BE2C (cell line): Measurements from ENCODE around the gene ESPNL.

ENCODE experiments used
- DNase-seq: peaks from one replicate; pipeline ENCODE4 v3.0.0-alpha.2; 2020
- H3K27me3 ChIP-seq: fragments of 250-450 bp; sonication (Bioruptor Pico); 2 replicates; pipeline ENCODE4 v1.5.1; 2020; ENCODE audit warnings: mild to moderate bottlenecking
- H3K36me3 ChIP-seq: fragments of 250-450 bp; sonication (Bioruptor Pico); 2 replicates; pipeline ENCODE4 v1.5.1; 2020; ENCODE audit warnings: mild to moderate bottlenecking
- H3K4me1 ChIP-seq: fragments of 250-450 bp; sonication (Bioruptor Pico); 2 replicates; pipeline ENCODE4 v1.5.1; 2020
- H3K4me3 ChIP-seq: 2 replicates; pipeline ENCODE4 v1.5.1; 2011; ENCODE audit warnings: low read depth, low read length
- H3K9me3 ChIP-seq: fragments of 250-450 bp; sonication (Bioruptor Pico); 2 replicates; pipeline ENCODE4 v1.5.1; 2020
- TF ChIP-seq, protein P1 (sequence below): IDR thresholded peaks from 2 replicates; pipeline ENCODE4 v1.5.1; 2012; ENCODE audit warnings: mild to moderate bottlenecking, low read depth, low read length

ESPNL gene

DNA sequence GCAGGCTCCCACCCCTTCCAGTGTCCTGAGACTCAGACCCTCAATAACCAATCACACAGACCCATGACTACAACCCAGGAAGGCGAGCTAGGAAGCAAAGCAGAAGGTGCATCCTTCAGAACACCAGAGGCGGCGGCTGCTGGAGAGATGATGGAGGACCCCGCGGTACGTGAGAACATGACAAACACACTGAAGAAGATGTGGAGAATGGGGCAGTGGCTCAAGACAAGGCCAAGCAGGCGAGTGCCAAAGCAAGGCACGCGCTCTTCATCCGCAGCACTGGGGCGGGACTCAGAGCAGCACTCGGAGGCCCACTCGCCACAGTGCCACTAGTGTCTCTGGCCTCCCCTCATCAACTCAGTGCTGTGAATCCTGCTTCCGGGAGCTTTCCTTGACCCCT is 72.3 kb downstream of the ESPNL start:
- Histone ChIP-seq H3K4me3 (no peak overlapping the region), H3K4me1 (peaks cover 8% of the 10 kb centered on the region), H3K27me3 (no peaks in the 10 kb centered on the region), H3K9me3 (no peaks in the 10 kb centered on the region), H3K36me3 (peaks cover 59% of the 10 kb centered on the region)
- TF ChIP-seq, protein P1, sequence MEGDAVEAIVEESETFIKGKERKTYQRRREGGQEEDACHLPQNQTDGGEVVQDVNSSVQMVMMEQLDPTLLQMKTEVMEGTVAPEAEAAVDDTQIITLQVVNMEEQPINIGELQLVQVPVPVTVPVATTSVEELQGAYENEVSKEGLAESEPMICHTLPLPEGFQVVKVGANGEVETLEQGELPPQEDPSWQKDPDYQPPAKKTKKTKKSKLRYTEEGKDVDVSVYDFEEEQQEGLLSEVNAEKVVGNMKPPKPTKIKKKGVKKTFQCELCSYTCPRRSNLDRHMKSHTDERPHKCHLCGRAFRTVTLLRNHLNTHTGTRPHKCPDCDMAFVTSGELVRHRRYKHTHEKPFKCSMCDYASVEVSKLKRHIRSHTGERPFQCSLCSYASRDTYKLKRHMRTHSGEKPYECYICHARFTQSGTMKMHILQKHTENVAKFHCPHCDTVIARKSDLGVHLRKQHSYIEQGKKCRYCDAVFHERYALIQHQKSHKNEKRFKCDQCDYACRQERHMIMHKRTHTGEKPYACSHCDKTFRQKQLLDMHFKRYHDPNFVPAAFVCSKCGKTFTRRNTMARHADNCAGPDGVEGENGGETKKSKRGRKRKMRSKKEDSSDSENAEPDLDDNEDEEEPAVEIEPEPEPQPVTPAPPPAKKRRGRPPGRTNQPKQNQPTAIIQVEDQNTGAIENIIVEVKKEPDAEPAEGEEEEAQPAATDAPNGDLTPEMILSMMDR = no peak
- DNase-seq = no peak

DNA sequence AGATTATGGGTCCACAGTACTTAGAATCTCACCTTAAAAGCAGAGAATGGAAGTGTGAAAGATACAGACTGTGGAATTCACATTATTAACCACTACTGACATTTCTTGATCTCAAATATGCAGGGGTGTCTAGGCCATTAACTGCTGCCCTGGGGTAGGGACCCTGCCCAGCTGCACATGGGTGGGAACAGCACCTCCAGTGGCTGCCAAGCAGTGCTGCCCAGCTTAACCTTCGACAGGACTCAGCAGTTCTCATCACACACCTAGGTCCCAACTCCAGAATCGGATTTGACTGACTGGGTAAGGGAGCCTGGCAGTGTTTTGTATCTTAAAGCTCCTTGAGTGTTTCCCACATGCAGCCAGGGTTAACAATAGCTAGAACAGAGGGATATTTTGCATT is 73.6 kb downstream of the ESPNL start:
- H3K4me3 ChIP-seq = no peak overlapping the region
- no peaks in the 10 kb centered on the region for H3K27me3 ChIP-seq
- H3K4me1 ChIP-seq = peaks cover 8% of the 10 kb centered on the region
- H3K9me3 ChIP-seq = no peaks in the 10 kb centered on the region
- H3K36me3 ChIP-seq = peaks cover 65% of the 10 kb centered on the region
- DNase-seq = no peak
- TF ChIP-seq, protein P1 = peak; percentile 47

DNA sequence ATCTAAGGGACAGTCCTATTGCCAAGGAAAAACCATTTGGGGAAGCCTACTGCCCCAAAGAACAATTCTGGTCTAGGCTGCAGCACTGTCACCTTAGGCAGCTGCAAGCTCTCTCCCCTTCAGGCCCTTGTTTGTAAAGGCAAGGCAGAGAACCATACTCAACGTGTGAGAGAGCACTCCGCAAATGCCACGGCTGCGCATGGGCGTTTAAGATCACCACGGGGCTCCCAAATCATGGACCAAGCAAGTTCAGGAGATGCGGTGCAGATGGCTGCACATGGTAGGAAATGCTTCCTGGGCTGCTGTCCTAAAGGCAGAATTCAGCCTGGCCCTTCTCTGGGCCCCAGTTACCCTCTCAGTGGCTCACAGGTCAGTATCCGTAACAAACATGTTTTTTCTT is 74.2 kb downstream of the ESPNL start:
- no peaks in the 10 kb centered on the region for H3K9me3 ChIP-seq
- peaks cover 68% of the 10 kb centered on the region for H3K36me3 ChIP-seq
- TF ChIP-seq, protein P1 = no peak
- H3K4me1 ChIP-seq = peaks cover 8% of the 10 kb centered on the region
- no peak for DNase-seq
- H3K27me3 ChIP-seq = no peaks in the 10 kb centered on the region
- H3K4me3 ChIP-seq = no peak overlapping the region

DNA sequence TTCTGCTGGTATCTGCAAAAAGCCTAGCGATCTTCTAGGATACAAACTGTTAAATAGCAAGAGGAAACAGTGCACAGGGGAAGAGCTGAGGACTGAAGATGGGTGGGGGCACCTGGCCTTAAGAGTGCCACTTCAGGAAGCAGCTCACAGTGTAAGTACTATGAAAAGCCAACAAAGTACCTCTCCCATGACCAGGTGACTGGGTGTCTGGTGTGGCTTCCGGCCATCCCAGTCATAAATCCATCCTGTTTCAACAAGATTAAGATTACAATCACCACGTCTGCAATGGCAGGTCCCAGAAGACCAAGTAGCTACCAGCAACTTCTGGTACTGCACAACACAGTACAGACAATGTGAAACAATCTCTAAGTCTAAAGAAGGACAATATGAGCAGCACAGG is 74.6 kb downstream of the ESPNL start:
- H3K4me3 ChIP-seq = no peak overlapping the region
- peaks cover 70% of the 10 kb centered on the region for H3K36me3 ChIP-seq
- TF ChIP-seq, protein P1 = no peak
- H3K9me3 ChIP-seq = no peaks in the 10 kb centered on the region
- H3K27me3 ChIP-seq = no peaks in the 10 kb centered on the region
- H3K4me1 ChIP-seq = peaks cover 8% of the 10 kb centered on the region
- peak; percentile 56 for DNase-seq

DNA sequence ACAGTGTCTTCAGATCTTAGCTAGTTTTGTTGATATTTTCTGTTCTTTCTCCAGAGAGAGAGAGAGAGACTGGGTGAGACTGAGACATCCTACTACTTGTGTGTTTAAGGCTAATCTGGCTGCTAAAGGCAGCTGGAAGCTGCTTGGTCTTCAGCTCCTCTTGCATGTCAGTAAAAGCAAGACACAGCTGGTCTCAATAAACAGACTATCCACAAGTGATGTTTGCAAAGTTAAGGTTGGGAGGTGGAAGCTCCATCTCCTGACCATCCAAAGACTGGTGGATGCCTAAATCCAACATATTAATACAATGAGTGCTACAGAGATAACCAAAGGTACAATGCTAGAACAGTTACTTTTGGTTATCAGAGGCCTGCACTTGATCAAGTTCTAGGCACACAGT is 76.5 kb downstream of the ESPNL start:
- H3K27me3 ChIP-seq = no peaks in the 10 kb centered on the region
- H3K4me3 ChIP-seq = no peak overlapping the region
- H3K4me1 ChIP-seq = peaks cover 8% of the 10 kb centered on the region
- TF ChIP-seq, protein P1 = no peak
- no peak for DNase-seq
- H3K36me3 ChIP-seq = peaks cover 76% of the 10 kb centered on the region
- no peaks in the 10 kb centered on the region for H3K9me3 ChIP-seq

DNA sequence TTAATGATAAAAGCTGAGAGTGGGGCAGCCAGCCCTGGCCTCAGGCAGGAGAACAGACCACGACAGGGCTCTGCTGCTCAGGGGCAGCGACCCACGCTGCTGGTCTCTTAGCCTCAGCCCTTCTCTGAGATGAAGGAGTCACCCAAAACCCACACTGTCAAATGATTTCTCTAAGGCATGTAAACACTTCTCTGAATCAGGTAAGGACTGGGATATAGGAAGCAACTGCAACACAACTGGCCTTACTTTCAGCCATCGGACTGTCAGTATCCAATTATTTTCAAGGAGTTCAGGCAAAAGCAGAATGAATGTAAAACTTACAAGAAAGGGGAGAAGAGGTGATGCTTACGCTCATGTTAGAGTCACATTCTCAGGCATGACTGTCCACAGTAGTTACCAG is 80.4 kb downstream of the ESPNL start:
- no peak overlapping the region for H3K4me3 ChIP-seq
- TF ChIP-seq, protein P1 = no peak
- no peak for DNase-seq
- H3K27me3 ChIP-seq = no peaks in the 10 kb centered on the region
- peaks cover 90% of the 10 kb centered on the region for H3K36me3 ChIP-seq
- H3K9me3 ChIP-seq = no peaks in the 10 kb centered on the region
- H3K4me1 ChIP-seq = peaks cover 4% of the 10 kb centered on the region
